ENCODE data around the gene NRXN3.

- TF ChIP-seq CTCF (conservative IDR thresholded peaks at IDR 0.05 in 1 of 2, IDR thresholded peaks at IDR 0.05 in 1 of 2; ENCODE audit: low read depth in 1 of 2, low read length in 2 of 2): no peak
- TF ChIP-seq EZH2 (IDR thresholded peaks at IDR 0.05; ENCODE audit: low read length, missing control alignments): no peak
Observed at GRCh38 chr14:79656056-79656455, 1485.9 kb downstream of the NRXN3 start.

Measured in fibroblast of lung (primary cell).